Stimulated activated CD8-positive, alpha-beta memory T cell treated with anti-CD3 and anti-CD28 coated beads, Interleukin-12 subunit alpha, Interleukin-12 subunit beta, amount 100 ng/mL, for 4 hours (primary cell): ENCODE data around the gene HCN3.
"Not testable (repeated sequence)": the region's sequence is repeated elsewhere in the genome, so short reads cannot be mapped to it uniquely, and the experiment has no call there.

Experiments used
- DNase-seq: peaks from one replicate; pipeline ENCODE4 v3.0.0-alpha.2; 2020; ENCODE audit warnings: low read depth

The HCN3 gene

GRCh38 chr1:155284476-155284875 is 7.2 kb downstream of the HCN3 start:
- DNase-seq, result no peak

DNA sequence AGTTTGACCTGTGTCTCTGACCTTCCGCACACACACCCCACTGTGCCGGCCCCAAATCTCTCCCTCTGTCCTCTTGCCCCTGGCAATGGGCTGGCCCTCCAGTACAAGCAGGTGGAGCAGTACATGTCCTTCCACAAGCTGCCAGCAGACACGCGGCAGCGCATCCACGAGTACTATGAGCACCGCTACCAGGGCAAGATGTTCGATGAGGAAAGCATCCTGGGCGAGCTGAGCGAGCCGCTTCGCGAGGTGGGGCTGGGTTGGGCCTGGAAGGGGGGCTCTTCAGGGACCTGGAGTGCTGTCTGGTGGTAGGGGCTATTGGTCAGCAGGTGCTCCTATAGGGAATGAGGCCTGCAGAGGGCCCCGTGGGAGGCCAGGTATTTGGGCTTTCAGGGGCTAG is 7.8 kb downstream of the HCN3 start:
- DNase-seq, result no peak

DNA sequence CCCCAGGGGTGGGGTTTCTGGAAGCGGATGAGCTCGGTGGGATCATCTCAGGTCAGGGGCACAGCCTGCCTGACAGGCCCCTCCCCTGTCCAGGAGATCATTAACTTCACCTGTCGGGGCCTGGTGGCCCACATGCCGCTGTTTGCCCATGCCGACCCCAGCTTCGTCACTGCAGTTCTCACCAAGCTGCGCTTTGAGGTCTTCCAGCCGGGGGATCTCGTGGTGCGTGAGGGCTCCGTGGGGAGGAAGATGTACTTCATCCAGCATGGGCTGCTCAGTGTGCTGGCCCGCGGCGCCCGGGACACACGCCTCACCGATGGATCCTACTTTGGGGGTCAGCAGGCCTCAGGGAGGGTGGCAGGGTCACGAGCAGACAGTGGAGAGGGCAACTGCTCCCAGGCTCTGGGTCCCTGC is 8.4 kb downstream of the HCN3 start:
- DNase-seq, result no peak

- DNase-seq, result no peak
These were observed 9.3 kb downstream of the HCN3 start for GRCh38 chr1:155286544-155286943.

GRCh38 chr1:155287987-155288543 is 10.8 kb downstream of the HCN3 start:
- no peak for DNase-seq

DNA sequence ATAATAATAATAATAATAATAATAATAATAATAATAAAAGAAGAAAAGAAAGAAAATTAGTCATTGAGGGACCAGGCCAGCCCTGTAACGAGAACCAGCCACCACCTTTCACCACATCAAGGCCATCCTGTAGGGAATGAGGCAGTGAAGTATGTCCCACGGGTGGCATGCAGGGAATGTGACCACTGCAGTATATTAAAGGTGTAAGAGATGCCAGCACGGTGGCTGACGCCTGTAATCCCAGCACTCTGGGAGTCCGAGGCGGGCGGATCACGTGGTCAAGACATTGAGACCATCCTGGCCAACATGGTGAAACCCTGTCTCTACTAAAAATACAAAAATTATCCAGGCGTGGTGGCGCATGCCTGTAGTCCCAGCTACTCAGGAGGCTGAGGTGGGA is 13.7 kb downstream of the HCN3 start:
- DNase-seq, result not testable (repeated sequence)

GRCh38 chr1:155293086-155293749 is 16.0 kb downstream of the HCN3 start:
- DNase-seq, result no peak

- DNase-seq, result no peak
These were observed 17.4 kb downstream of the HCN3 start for GRCh38 chr1:155294520-155295182.

GRCh38 chr1:155295183-155295941 is 18.1 kb downstream of the HCN3 start:
- no peak for DNase-seq

GRCh38 chr1:155295942-155296267 is 18.6 kb downstream of the HCN3 start:
- no peak for DNase-seq

GRCh38 chr1:155296661-155297060 is 19.4 kb downstream of the HCN3 start:
- no peak for DNase-seq

DNA sequence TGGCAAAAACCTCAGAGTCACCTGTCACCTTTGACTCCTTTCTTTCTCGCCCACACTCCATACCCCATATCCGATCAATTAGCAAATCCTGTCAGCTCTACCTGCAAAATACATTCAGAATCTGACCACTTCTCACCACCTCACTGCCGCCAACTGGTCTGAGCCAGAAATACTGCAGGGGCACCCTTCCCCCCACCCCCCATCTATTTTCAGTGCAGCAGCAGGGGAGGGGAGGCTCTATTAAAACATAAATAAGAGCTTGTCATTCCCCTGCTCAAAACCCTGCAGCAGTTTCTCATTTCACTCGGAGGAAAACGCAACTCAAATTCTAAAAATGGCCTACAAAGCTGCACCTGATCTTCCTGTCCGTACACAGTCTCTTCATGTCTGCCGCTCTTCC is 20.1 kb downstream of the HCN3 start:
- DNase-seq, result no peak

DNA sequence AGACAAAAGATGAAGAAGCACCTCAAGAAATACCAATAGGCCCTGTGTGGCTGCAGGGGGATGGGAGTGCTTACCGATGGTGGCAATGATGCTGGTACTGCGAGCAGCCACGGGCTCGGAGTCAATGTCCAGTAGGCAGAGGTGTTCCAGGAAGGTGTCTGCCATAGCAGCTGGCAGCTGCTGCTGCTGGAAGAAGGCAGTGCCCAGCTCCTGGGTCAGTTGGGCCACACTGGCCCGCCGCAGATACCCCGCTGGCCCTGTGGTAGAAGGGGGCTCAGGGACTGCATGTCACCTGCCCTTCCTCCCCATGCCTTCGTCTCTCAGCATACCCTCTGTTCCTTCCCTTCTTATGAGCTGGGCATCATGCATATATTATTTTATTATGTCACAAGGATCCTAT is 22.8 kb downstream of the HCN3 start:
- no peak for DNase-seq

GRCh38 chr1:155300553-155301329 is 23.5 kb downstream of the HCN3 start:
- no peak for DNase-seq

DNA sequence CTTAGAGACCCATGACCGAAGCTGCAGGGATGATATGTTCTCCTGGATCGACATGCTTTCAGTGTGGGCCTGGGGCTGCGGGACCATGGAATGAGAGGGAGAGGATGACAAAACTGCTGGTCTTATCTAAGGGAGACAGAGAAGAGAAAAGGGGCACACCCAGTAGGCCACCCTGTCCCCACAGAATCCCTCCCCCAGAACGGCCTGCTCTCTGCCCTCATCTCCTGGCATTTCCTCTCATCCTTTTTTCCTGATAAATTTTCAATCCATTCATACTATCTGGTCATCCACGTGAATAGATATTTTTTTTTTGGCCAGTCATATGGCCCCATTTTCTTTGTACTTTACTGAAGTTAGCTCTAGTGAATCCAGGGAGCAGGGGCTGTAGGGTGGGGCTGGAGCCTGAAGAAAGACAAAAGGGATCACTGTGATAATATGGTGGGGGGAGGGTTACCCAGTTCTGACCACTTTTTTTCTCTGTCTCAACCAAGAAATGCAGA is 24.1 kb downstream of the HCN3 start, which contains the start of gene PKLR:
PKLR (minus strand) TSS at position 97 of the 500 bp plus-strand sequence; CDS start at position 54, 43 bp downstream.
- DNase-seq, result no peak

DNA sequence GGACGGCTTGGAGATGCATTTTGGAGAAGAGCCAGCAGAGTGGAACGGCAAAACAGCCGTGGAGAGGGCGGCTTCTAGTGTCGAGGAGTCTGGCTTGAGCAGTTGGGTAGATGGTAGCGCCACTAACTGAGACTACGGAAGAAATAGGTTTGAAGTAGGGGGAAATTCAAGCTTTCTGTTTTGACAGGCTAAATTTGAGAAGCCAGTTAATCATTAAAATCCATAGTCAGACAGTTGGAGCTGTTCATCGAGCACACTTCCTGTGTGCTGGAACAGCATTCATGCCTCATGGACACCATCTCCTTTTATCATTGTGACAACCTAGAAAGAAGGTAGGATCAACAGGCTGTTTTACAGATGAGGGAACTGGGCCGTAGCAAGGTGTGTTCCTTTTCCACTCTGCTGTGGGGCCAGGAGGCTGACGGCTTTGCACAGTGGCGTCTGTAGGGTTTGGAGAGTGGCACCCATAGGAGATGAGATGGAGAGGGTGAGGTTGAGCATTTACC is 27.3 kb downstream of the HCN3 start:
- DNase-seq, result no peak

DNA sequence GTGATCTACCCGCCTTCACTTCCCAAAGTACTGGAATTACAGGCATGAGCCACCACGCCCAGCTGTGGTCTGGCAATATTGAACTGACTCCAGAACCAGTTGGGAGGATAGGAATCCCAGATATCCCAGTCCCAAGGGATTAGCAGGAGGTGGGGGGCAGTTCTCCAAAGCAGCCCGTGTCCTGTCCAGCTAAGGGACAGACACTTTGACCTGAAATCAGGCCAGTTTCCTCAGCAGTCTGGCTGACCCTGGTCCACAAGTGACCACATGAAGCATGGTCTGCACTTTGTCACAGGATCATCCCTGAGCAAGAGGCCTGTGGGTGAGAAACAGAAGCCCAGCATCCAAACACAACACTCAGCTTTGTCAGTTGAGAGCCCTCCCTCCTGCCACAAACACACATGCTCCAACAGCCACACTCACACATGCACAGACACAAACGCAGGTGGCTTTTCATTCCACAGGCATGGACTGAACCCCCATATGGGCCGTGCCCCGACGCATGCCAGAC is 28.7 kb downstream of the HCN3 start:
- no peak for DNase-seq

DNA sequence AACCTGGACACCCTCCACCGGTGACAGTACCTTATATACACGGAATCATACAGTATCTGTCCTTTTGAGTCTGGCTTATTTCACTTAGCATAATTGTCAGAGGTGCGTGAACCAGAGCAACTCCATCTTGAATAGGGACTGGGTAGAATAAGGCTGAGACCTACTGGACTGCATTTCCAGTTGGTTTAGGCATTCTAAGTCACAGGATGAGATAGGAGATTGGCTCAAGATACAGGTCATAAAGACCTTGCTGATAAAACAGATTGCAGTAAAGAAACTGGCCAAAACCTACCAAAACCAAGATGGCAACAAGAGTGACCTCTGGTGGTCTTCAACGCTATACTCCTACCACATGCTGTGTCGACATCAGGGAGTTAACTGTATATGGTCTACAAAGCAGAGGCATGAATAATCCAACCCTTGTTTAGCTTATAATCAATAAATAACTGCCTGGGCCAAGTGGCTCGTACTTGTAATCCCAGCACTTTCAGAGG is 30.0 kb downstream of the HCN3 start:
- no peak for DNase-seq

- peak; percentile 93 for DNase-seq
These were observed 31.5 kb downstream of the HCN3 start, which contains the start of gene FDPS for GRCh38 chr1:155308493-155309422. TSS of gene FDPS (plus strand) at chr1:155308866. CDS start at chr1:155309790, 924 bp downstream.

DNA sequence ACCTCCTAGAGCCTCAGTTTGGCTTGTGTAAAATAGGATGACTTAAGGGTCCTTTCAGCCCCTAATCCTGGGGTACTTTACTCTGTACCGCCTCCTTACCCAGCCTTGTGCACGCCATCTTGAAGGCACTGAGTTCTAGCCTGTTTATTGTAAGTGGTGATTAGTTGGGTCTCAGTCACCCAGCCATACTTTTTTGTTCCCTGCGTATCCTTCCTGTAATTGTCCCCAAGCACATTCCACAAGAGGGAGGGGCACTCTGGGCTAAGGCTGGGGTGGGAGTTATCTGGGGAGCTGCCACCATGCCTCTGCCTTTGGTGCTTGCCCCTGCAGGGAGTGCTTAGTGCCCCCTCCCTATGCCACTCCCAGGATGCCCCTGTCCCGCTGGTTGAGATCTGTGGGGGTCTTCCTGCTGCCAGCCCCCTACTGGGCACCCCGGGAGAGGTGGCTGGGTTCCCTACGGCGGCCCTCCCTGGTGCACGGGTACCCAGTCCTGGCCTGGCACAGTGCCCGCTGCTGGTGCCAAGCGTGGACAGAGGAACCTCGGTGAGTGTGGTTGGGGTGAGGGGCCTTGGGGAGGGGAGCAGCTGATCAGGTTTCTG is 32.3 kb downstream of the HCN3 start:
- DNase-seq, result no peak
